GM20431 (cell line): ENCODE results near the gene GUCY1B1.

Source experiments
- in situ Hi-C: fragments of 300-500 bp; cut with MseI, MboI; formaldehyde crosslinking; loops from one replicate; pipeline ENCODE4 v1.15.0; 2020; ENCODE audit warnings: low sequenced_read_pairs; ENCODE audit not compliant: unreplicated experiment

The GUCY1B1 gene

DNA sequence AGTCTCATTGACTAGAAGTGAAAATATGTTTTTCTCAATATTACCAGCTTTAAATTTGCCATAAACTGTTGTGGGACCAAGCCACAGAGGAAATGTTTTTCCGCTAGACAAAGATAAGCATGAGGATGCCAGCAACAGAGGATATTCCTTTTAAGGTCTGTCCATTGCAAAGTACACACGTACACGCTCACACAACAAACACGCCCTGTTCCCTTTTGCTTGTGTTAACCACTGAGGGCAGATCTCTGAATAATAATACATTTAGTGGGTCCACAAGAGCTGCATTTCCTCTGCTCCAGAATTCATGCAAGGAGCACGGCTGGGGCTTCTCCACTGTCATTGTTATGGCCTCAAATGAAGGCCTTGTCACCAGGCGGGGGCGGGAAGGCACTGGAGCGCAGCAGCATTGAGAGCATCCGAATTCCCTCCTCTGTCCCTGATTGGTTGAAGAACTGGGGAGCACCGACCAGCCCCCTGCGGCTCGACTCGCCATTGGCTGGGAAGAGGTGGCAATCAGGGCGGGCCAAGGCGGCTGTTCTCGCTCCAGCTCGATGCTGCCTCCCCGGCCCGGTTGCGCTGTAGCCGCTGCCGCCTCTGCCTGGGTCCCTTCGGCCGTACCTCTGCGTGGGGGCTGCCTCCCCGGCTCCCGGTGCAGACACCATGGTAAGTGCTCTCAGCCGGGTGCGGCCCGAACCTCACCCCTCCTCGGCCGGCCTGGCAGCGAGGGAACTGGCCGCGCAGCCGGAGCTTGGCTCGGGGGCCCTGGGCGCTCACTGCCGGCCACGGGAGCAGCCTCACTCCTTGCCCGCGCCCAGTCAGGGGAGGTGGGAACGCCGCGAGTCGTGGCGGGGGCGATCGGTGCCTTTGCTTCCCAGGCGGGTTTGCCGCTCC, at the start of gene GUCY1B1:
GUCY1B1 (plus strand) TSS at position 541 of the 891 bp plus-strand sequence; CDS start at position 661, 120 bp downstream.
- in situ Hi-C loops = no loop called here

DNA sequence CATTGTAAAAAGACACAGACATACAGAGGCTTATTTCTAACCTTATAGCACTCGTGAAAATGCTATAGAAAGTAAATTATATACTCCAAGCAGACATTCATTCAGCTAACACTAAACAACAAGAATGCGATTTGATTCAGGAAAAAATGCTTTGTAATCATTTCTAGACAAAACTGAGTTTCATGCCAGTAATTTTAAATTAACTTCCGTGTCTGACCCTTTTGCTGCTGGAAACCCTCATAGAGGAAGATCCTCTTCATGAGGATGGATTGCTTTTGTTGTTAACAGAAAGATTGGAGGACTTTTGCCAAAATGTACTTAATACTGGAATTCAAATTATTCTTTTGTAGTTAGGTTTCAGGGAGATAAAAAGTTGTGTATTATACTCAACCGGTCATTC, 48.9 kb upstream of the GUCY1B1 start:
- in situ Hi-C loops = no loop called here

DNA sequence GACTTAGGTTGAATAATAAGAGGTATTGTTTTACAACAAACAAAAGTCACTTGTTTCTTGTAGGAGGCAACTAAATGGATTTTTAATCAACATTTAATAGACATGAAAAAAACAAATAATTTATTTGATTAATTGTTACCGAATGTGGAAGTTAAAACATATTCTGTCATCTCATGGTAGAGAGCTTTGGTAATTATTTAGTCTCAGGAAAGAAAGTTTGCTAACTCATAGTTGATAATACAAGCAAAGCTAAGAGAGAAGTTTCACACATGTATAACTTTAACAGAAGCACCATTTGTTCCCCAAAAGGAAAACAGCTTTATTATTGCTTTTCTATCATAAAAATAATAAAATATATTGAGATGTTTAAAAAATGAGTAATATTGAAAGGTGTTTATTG, 47.3 kb upstream of the GUCY1B1 start:
- in situ Hi-C loops = no loop called here

DNA sequence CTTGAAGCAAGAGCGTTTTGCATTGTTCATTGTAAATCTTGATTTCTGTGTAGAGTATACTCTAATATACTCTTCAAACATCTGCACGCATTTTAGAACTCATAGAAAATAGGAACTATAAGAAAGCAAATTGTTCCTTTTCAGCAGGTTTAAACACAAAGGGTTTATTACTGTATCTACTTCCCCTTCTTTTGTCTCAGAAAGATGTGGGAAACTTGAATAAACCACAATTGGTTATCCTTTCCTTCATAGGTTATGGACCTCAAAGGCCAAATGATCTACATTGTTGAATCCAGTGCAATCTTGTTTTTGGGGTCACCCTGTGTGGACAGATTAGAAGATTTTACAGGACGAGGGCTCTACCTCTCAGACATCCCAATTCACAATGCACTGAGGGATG, 46.0 kb upstream of the GUCY1B1 start:
- in situ Hi-C loops = no loop called here

DNA sequence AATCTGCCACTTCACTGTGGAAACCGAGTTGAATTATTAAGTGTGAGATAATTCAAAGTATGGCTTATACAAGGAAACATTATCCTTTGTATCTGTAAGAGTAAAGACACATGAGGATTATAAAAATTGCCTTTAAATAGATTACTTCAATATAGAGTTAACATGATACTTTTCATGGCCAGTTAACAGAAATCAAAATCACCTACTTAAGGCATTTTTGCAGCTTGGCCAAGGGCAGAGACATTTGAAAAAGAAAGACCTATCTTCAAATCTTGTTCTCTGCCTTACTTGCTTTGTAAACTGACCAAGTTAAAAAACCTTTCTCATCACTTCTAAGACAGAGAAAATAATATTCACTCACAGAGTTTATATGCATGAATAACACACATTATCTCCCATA, 44.9 kb upstream of the GUCY1B1 start:
- in situ Hi-C loops = no loop called here

DNA sequence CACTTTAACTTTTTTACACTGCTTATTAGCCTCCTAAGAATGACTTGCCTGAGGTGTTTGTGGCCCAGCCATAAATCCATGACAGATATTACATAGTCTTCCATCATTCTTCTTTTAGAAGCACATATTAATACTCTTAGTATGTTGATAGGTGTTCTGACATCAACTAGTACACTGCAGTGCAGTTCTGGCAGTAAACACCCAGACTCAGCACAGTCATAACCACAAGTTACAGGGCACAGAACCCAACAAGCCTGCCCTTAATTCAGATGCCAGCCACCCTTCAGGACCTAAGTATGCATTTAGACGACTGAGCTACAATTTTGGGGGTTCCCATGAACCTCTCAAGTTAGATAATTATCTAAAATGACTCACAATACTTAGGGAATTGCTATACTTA, 36.5 kb upstream of the GUCY1B1 start:
- in situ Hi-C loops = no loop called here

DNA sequence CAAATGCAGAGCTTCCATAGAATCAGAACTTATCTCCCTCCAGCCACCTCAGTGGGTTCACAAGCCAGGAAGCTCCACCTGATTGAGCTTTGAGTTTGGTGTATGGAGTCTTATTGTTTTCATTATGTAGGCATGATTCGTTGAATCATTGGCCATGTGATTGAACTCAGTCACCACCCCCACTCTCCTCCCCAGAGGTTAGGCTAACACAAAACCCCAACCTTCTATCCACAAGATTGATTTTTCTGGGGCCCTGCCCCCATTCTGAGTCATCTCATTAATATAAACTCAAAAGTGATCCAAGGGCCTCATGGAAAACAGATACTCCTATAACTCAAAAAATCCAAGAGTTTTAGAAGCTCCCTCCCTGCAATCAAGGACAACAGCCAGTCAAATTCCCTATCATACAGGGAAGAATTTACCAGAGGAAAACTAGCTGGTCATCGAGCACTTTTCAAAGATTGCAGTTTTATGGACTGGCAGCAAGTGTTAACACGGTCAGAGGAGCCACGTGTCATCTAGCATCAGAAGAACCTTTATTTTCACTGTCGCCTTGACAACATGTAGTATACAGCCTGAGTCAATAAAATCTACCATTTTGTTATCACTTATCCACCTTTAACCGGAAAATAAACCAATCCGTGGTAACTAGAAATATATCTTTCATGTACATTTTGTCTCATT, 35.9 kb upstream of the GUCY1B1 start:
- in situ Hi-C loops = no loop called here

DNA sequence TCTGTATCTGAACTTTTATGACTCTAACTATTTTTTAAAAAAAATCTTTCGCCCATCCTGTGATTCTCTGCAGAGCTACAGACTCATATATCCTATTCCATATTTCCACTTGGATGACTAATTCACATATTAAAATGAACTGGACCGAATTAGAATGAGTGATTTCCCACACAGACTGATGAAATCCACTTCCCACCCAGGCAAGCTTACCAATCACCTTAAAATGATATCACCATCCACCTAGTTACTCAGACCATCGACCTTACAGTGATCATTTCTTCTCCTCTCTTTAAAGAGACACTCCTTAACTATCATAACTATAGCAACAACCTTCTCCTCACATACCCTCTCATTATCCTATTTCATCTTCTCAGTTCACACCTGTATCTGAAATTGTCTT, 34.1 kb upstream of the GUCY1B1 start:
- in situ Hi-C loops = no loop called here

DNA sequence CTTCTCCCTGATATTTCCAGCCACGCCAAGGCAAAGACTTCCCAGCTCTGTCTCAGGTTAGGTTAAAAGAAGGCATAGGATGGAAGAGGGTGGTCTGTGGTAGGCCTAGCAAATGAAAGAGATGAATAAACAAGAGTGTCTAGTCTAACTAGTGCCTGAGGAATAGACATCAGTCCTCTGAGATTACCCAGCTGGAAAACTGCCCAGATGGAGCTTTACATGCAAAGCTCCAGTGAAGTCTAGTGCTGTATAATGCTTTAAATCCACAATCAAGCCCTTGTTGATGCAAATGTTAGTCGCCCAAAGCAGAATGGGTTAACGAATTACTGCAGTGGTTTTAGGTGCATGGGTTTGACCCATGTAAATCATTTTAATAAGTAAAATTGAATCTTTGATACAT, 24.8 kb upstream of the GUCY1B1 start:
- in situ Hi-C loops = no loop called here

DNA sequence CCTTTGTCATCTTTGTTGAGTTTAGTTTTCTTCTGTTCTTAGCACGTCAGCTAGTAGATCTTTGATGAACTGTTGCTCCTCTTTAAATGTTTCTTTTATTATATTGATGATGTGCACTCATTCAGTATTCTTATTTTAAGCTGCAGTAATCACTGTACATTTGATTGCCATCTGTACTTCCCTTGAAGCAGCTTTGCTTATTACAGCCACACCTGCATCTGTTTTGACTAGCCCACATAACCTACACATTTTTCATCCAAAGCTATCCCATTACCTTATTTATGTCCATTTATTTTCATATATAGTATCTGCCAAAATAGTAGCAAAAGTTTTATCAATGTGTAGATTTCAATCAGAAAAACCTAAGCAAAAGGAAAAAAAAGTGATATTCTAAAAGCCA, 23.9 kb upstream of the GUCY1B1 start:
- in situ Hi-C loops = no loop called here

DNA sequence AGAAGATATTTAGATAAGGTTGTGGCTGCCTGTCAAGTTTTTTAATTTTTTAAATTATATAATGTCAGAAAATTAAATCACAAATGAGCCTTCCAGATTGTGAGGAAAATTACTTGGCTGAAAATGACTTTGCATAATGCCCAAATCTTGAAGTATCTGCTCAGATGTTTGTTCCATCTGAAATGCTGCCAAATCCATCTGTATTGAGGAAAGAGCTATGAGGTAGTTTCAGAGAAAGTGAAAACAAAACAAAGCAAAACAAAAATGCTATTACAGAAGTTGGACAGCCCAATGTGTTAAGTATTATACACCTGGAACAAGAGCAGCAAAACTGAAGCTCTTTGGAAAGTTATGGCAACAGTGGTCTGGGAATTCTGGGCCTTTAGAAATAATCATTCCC, 23.3 kb upstream of the GUCY1B1 start:
- in situ Hi-C loops = no loop called here

DNA sequence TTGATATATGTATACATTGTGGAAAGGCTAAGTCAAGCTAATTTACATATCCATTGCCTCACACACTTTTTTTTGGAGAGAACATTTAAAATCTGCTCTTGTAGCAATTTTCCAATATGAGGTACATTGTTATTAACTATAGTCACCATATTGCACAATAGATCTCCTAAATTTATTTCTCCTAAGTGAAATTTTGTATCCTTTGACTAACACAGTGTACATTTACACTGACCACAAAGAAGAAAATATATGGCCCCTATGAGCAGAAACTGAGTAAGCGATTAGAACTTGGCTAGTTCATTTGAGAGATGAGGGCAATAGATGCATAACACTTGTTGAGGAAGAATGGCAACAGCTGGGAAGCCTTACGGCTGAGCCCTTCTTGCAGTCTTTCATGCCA, 20.3 kb upstream of the GUCY1B1 start:
- in situ Hi-C loops = no loop called here

DNA sequence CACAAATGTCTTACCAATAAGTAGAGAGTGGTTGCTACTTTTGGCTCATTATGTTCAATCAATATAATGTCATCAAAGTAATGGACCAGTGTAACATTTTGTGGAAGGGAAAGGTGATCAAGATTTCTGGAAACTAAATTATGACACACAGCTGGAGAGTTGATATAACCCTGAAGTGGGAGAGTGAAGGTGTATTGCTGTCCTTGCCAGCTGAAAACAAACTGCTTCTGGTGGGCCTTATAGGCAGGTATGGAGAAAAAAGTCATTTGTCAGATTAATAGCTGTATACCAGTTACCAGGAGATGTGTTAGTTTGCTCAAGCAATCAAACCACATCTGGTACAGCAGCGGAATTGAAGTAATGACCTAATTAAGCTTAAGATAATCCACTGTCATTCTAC, 17.3 kb upstream of the GUCY1B1 start:
- in situ Hi-C loops = no loop called here

DNA sequence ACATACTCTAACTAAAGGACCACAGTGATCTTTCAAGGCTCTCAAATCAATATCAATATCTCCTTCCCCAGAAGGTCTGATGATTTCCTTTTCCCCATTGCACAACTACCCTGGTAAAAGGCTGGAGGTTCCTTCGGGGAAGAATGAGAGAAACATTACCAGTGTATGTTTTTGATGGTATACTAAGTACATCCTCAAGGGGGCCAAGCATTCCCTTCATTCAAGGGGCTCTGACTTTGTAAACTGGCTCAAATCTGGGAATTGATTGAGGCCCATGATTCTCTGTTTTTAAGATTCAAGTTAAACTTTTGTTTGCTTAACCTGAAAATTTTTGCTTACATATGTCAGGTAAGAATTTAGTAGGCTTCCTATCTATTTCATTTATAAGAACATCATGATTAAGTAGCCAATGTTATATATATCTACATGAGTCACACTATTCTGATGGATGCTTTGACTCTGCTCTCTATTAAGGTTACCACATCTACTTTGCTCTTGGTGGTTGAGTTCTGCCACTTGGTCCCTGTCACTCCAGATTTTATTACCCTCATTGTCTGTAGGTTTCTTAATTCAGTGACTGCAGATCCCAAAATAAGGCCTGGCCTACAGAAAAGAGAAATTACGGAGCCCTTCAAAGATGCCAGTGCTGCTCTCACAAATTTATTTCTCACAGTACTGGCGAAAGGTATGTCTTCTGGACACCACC, 16.4 kb upstream of the GUCY1B1 start:
- in situ Hi-C loops = no loop called here

DNA sequence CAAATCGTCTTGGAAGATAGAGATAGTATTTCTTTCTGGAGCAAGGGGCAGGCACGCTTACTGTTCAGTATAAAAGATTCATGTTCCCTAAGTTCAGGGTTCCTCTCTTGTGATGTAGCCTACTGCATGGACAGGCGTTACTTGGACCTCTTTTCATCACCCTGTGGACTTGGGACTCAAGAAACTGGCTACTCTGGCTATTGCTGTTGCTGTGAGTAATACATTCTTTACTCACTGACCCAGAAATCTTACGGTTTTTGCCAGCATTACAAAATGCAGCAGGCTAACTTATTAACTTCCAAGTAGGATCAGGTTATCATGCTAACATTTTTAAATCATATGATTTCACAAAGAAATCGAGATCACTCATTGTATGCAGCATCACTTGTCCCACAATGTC, 12.8 kb upstream of the GUCY1B1 start:
- in situ Hi-C loops = no loop called here

DNA sequence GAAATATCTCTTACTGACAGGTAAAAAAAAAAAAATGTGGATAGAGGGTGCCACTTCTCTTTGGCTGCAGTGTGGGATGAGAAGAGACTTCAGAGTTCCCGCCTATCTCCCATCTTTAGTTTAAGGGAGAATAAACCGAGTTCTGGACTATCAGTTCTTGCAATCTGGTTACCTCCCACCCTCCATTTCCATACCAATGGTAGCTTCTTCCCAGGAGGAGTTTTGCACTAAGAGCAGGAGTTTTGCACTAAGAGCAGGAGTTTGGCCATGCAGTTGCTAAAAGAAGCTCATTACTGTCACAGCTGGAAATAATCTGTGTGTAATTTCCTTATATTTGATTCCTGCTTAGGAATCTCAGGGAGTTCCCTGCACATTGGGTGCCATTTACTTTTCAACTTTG, 10.8 kb upstream of the GUCY1B1 start:
- in situ Hi-C loops = no loop called here

DNA sequence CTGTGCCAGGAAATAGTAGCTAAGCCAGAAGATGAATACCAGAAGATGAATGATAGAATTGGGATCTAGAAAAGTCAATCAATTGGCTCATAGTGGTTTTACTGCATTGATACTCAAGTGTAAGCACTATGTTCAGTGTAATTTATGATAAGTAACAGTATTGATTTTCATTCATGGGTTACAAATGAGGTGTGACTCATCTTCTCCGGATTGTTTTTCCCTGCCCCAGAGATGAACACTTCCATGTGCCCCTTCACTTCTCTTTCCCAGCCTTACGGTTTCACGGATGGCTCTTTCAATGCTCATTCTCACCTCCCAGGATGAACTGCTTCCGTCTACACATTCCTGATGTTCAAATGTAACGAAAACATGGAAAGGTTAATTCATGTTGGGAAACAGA, 9.8 kb upstream of the GUCY1B1 start:
- in situ Hi-C loops = no loop called here

DNA sequence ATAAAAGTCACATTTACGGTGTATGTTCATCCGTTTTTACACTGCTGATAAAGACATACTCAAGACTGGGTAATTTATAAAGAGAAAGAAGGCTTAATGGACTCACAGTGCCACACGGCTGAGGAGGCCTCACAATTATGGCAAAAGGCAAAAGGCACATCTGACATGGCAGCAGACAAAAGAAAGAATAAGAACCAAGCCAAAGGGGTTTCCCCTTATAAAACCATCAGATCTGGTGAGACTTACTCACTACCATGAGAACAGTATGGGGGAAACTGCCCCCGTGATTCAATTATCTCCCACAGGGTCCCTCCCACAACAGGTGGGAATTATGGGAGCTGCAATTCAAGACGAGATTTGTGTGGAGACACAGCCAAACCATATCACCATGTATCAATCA, 7.3 kb upstream of the GUCY1B1 start:
- in situ Hi-C loops = no loop called here

DNA sequence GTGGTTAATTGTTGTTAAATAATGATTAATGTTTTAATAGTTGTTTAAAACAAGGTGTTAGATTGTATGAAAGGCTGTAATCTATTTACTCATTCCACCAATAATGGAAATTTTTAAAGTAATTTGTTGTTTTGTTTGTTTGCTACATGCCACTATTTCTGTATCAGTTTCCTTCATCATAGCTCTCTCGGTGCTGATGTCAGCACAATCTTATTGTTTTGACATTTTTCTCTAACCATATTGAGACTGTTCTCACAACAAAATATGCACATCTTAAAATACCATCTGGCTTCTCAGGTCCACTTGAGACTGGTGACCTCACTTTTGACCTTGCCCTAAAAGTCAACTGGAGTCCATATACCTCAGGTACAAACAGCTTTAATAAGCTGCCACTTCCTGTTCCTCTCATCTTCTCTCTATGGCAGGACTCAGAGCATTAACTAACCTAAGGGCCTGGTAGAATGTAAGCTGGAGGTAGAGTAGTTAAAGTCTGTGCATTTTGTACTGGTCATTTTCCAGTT, 1.0 kb upstream of the GUCY1B1 start:
- in situ Hi-C loops = no loop called here

DNA sequence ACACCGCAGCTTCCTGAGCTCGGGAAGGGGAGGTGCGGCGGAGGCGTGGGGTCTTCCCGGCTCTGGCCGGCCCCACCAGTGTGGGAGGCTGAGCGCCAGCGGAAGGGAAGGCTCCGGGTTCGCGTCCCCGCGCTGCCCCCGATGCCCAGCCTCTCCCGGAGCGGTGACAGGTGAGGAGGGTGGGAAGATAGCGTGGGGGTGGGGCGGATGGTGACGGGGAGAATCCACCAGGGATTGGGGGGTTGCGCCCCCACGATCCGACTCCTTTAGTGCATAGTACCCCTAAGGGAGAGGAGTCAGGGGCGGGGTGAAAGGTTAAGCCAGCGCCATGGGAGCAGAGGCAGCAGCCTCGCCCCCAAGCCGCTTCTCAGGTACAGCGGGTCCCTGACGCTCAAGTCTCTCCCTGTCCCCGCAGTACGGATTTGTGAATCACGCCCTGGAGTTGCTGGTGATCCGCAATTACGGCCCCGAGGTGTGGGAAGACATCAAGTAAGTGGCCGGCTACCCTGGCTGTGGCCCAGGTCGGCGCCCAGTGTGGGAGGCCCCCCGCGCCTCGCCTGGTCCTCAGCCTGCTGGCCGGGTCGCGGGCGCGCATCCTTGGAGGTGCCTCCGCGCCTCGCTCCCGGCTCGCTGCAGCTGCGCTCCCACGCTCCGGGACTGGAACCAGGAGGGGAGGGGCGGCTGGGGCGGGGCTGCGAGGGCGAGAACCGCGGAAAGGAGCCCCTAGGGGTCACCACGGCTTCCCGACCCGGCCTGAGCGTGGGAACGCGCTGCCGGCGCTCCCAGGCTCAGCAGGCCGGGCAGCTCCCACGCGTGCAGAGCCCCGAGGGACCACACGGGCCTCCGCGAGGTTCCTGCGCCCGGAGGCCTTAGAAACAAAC, 791 bp downstream of the GUCY1B1 start:
- in situ Hi-C loops = no loop called here
